ENCODE data around the gene ROBO2.

GRCh38 chr3:77328690-77329089 is 288.8 kb downstream of the ROBO2 start:
- TF ChIP-seq, protein P1, sequence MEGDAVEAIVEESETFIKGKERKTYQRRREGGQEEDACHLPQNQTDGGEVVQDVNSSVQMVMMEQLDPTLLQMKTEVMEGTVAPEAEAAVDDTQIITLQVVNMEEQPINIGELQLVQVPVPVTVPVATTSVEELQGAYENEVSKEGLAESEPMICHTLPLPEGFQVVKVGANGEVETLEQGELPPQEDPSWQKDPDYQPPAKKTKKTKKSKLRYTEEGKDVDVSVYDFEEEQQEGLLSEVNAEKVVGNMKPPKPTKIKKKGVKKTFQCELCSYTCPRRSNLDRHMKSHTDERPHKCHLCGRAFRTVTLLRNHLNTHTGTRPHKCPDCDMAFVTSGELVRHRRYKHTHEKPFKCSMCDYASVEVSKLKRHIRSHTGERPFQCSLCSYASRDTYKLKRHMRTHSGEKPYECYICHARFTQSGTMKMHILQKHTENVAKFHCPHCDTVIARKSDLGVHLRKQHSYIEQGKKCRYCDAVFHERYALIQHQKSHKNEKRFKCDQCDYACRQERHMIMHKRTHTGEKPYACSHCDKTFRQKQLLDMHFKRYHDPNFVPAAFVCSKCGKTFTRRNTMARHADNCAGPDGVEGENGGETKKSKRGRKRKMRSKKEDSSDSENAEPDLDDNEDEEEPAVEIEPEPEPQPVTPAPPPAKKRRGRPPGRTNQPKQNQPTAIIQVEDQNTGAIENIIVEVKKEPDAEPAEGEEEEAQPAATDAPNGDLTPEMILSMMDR (conservative IDR thresholded peaks at IDR 0.05): no peak
- TF ChIP-seq ZFX (IDR thresholded peaks at IDR 0.05): no peak
